ENCODE measurements around the gene DHFR2. TPM values are rescaled to one million over a fixed set of nuclear protein-coding genes. Genes with fewer than 3 reads are reported as not detected.

Gene DHFR2
- total and polyA plus RNA-seq, 2 donors (not counting 1 experiment from before 2014, with no cell fraction given) = 0.91 to 8.1 TPM

- WGBS (ENCODE audit: insufficient coverage) = 100% methylated on average over 1 of the region's 1 CpG
- H3K4me1 ChIP-seq (ENCODE audit: control insufficient read depth in 2 of 2, insufficient read depth in 2 of 2, low read length in 2 of 2) = no peaks in the 10 kb centered on the region
- ATAC-seq (ENCODE audit: low read depth) = no peak
- Mint-ChIP-seq H3K9me3 (ENCODE audit: insufficient read depth) (no peaks in the 10 kb centered on the region), H3K27me3 (no peaks in the 10 kb centered on the region), H3K4me1 (peaks cover 8% of the 10 kb centered on the region), H3K4me3 (no peak overlapping the region), H3K27ac (no peak overlapping the region)
- DNase-seq = no peak
- no peaks in the 10 kb centered on the region for H4K20me1 ChIP-seq (ENCODE audit: control insufficient read depth, insufficient read depth, low read length, poor library complexity, severe bottlenecking)
- H3K27ac ChIP-seq (ENCODE audit: low read length in 2 of 2) = no peak overlapping the region
- no peak for TF ChIP-seq EZH2 (IDR thresholded peaks at IDR 0.05; ENCODE audit: borderline replicate concordance, insufficient read depth, low read depth, low read length, poor library complexity, severe bottlenecking)
- TF ChIP-seq, protein P1, sequence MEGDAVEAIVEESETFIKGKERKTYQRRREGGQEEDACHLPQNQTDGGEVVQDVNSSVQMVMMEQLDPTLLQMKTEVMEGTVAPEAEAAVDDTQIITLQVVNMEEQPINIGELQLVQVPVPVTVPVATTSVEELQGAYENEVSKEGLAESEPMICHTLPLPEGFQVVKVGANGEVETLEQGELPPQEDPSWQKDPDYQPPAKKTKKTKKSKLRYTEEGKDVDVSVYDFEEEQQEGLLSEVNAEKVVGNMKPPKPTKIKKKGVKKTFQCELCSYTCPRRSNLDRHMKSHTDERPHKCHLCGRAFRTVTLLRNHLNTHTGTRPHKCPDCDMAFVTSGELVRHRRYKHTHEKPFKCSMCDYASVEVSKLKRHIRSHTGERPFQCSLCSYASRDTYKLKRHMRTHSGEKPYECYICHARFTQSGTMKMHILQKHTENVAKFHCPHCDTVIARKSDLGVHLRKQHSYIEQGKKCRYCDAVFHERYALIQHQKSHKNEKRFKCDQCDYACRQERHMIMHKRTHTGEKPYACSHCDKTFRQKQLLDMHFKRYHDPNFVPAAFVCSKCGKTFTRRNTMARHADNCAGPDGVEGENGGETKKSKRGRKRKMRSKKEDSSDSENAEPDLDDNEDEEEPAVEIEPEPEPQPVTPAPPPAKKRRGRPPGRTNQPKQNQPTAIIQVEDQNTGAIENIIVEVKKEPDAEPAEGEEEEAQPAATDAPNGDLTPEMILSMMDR (IDR thresholded peaks at IDR 0.05) = no peak
- no peak overlapping the region for H3K4me3 ChIP-seq (ENCODE audit: control extremely low read depth in 1 of 5, extremely low read depth in 1 of 5, insufficient read depth in 1 of 5, low read depth in 2 of 5, low read length in 4 of 5)
- ChIA-PET POLR2A (no interaction called here), CTCF (no interaction called here)
- no peaks in the 10 kb centered on the region for H3K9me3 ChIP-seq (ENCODE audit: control extremely low read depth in 1 of 3, control insufficient read depth in 2 of 3, insufficient read depth in 1 of 3, low read length in 2 of 3)
- no peak overlapping the region for H2AFZ ChIP-seq (ENCODE audit: insufficient read depth, low read depth, low read length, poor library complexity, severe bottlenecking)
- H3K4me2 ChIP-seq (replicated peaks; ENCODE audit: low read depth, low read length, poor library complexity, severe bottlenecking) = no peak overlapping the region
- no peaks in the 10 kb centered on the region for H3K27me3 ChIP-seq (replicated peaks in 1 of 4; ENCODE audit: control extremely low read depth in 1 of 4, control insufficient read depth in 3 of 4, insufficient read depth in 4 of 4, low read length in 3 of 4)
- H3K79me2 ChIP-seq (ENCODE audit: control insufficient read depth, insufficient read depth, low read length) = no peaks in the 10 kb centered on the region
- no peaks in the 10 kb centered on the region for H3K36me3 ChIP-seq (replicated peaks in 1 of 2; ENCODE audit: control extremely low read depth in 1 of 2, control insufficient read depth in 1 of 2, extremely low read depth in 1 of 2, insufficient read depth in 2 of 2, low read length in 1 of 2)
- intact Hi-C loops (cut with micrococcal nuclease) = no loop called here
- H3K9ac ChIP-seq (ENCODE audit: low read length) = no peak overlapping the region
Observed at GRCh38 chr3:94012185-94012584, 50.5 kb downstream of the DHFR2 start.

GRCh38 chr3:94011233-94011711, 51.4 kb downstream of the DHFR2 start:
- Mint-ChIP-seq H3K27me3 (no peaks in the 10 kb centered on the region), H3K4me1 (peaks cover 8% of the 10 kb centered on the region), H3K4me3 (no peak overlapping the region), H3K27ac (no peak overlapping the region), H3K9me3 (ENCODE audit: insufficient read depth) (no peaks in the 10 kb centered on the region)
- Histone ChIP-seq H3K9ac (ENCODE audit: low read length) (no peak overlapping the region), H4K20me1 (ENCODE audit: control insufficient read depth, insufficient read depth, low read length, poor library complexity, severe bottlenecking) (no peaks in the 10 kb centered on the region), H3K36me3 (replicated peaks in 1 of 2; ENCODE audit: control extremely low read depth in 1 of 2, control insufficient read depth in 1 of 2, extremely low read depth in 1 of 2, insufficient read depth in 2 of 2, low read length in 1 of 2) (no peaks in the 10 kb centered on the region), H3K4me2 (replicated peaks; ENCODE audit: low read depth, low read length, poor library complexity, severe bottlenecking) (no peak overlapping the region), H3K4me1 (ENCODE audit: control insufficient read depth in 2 of 2, insufficient read depth in 2 of 2, low read length in 2 of 2) (no peaks in the 10 kb centered on the region), H3K4me3 (ENCODE audit: control extremely low read depth in 1 of 5, extremely low read depth in 1 of 5, insufficient read depth in 1 of 5, low read depth in 2 of 5, low read length in 4 of 5) (no peak overlapping the region), H3K79me2 (ENCODE audit: control insufficient read depth, insufficient read depth, low read length) (no peaks in the 10 kb centered on the region), H3K27me3 (replicated peaks in 1 of 4; ENCODE audit: control extremely low read depth in 1 of 4, control insufficient read depth in 3 of 4, insufficient read depth in 4 of 4, low read length in 3 of 4) (no peaks in the 10 kb centered on the region), H3K9me3 (ENCODE audit: control extremely low read depth in 1 of 3, control insufficient read depth in 2 of 3, insufficient read depth in 1 of 3, low read length in 2 of 3) (no peaks in the 10 kb centered on the region), H2AFZ (ENCODE audit: insufficient read depth, low read depth, low read length, poor library complexity, severe bottlenecking) (no peak overlapping the region), H3K27ac (ENCODE audit: low read length in 2 of 2) (no peak overlapping the region)
- CTCF ChIA-PET = no interaction called here
- no peak for ATAC-seq (ENCODE audit: low read depth)
- WGBS (ENCODE audit: insufficient coverage) = no CpG with 5 or more reads among the region's 3 CpGs
- POLR2A ChIA-PET = no interaction called here
- no peak for DNase-seq
- no peak for TF ChIP-seq EZH2 (IDR thresholded peaks at IDR 0.05; ENCODE audit: borderline replicate concordance, insufficient read depth, low read depth, low read length, poor library complexity, severe bottlenecking)
- TF ChIP-seq, protein P1 (IDR thresholded peaks at IDR 0.05) = no peak
- intact Hi-C loops (cut with micrococcal nuclease) = no loop called here
